HG03565 (cell line): ENCODE data around the gene TPX2.

Source experiments
- ATAC-seq: cut with Tn5 transposase; IDR thresholded peaks from one replicate; pipeline ENCODE4 v1.9.1; 2021; ENCODE audit warnings: mild to moderate bottlenecking, moderate library complexity; ENCODE audit not compliant: unreplicated experiment

TPX2 gene

DNA sequence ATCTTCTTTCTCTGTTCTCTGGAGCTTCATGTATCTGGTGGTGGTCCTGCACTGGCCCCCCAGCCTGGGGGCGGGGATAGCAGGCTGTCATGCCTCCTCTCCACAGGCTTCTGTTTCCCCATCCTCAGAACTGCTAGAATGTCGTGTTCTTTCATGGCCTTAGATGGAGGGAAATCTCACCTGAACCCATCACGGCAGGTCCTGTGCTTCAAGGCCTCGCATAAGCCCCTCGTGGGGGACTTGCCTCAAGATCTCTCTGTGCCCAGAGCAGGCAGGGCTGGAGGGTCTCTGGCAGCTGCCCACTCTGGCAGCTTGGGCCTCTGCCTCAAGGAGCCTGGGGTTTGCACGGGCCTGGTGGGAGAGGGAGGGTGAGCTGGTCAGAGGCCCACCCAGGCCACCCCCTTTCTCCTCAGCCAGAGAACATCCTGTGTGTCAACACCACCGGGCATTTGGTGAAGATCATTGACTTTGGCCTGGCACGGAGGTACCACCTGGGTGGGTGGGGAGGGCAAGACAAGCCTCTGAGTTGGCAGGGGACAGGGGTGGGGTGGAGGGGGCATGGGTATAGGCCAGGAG is 91.4 kb downstream of the TPX2 start:
- no peak for ATAC-seq

DNA sequence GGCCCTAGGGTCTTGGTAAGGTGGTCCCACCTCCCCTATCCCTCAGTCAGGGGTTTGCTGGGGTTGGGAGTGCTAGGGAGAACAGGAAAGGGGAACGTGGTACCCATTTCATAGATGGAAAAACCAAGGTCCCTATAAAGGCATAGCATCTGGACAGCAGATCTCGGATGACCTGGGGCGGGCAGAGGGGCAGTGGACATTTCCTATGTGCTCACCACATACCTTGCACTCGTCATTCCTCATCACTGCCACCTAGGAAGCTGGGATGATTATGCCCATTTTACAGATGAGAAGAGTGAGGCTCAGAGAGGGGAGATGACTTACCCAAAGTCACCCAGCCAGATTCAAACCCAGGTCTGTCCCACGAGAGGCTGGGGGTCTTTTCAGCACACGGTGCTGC is 92.1 kb downstream of the TPX2 start:
- no peak for ATAC-seq

DNA sequence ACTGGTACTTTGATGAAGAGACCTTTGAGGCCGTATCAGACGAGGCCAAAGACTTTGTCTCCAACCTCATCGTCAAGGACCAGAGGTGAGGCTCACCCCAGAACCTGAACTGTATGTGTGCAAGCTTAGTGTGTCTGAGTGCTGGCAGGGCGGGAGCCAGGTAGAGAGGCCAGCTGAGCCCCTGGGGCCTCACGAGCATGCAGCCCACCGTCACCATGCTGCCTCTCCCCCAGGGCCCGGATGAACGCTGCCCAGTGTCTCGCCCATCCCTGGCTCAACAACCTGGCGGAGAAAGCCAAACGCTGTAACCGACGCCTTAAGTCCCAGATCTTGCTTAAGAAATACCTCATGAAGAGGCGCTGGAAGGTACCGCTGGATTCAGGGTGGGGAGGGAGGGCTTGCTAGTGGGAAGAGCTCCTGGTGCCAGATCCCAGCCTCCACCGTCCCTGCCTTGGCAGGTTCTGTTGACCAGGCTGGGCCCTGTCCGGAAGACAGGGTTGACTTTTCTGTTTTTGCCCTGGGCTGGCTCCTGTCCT is 92.7 kb downstream of the TPX2 start:
- no peak for ATAC-seq

DNA sequence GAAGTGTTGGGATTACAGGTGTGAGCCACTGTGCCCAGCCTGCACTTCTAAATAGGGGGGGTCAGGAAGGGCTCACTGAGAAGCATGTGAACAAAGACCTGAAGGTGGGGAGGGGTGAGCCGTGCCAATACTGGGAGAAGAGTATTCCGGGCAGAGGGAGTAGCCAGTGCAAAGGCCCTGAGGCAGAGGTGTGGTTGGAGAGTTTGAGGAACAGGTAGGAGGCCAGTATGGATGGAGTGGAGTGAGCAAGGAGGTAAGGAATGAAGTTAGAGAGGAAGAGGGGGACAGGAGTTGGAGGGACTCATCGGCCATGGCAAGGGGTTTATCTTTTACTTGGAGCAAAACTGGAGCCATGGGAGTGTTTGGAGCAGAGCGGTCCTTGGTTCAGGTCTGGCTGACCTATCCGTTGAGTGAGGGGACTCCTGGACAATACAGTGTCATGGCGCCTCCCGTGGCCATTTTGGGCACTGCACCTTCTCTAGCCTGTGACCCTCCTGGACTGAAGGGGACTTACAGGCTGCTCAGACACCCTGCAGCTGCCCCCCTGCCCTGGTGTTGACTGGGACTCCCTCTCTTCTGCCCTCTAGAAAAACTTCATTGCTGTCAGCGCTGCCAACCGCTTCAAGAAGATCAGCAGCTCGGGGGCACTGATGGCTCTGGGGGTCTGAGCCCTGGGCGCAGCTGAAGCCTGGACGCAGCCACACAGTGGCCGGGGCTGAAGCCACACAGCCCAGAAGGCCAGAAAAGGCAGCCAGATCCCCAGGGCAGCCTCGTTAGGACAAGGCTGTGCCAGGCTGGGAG is 94.2 kb downstream of the TPX2 start:
- ATAC-seq, result no peak

DNA sequence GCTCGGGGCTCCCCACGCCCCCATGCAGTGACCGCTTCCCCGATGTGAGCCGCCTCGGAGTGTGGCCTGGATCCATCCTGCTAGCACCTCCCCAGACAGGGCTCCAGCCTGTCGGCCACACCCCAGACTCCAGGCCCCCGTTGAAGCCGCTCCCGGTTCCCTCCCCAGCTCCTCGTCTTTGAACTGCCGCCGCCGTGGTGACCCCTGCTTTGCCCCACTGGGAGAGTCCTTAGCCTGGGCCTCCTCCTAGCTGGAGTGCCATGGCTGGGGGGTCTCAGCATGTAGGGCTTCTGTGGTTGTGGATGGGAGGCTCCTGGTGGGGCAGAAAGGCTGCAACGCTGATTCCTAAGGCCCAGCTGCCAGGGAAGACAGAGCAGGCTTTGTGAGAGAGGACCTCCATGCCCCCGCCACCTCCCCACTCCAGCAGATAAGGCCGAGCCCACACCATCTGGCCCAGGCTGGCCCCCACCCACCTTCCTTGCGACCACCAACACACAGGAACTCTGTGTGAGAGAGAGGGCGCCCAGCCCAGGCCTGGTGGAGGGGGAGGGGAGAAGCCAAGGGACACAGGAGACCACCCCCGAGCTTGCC is 94.9 kb downstream of the TPX2 start:
- no peak for ATAC-seq

DNA sequence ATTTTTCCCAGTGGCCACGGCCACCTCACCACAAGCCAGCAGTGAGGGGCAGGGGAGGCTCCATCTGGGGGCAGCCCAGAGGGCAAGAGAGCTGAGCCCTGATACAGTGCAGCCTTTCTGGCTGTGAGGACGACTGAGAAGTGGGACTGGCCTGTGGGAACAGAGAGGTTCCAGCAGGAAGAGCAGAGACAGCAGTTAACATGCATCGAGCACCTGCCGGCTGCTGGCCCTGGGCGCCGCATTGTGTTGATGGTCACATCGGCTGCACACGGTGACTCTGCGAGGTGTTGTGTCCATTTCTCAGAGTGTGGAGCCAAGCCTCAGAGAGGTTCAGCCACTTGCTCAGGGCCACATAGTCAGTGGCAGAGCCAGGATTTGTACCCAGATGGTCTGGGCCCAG is 96.5 kb downstream of the TPX2 start:
- ATAC-seq, result no peak

DNA sequence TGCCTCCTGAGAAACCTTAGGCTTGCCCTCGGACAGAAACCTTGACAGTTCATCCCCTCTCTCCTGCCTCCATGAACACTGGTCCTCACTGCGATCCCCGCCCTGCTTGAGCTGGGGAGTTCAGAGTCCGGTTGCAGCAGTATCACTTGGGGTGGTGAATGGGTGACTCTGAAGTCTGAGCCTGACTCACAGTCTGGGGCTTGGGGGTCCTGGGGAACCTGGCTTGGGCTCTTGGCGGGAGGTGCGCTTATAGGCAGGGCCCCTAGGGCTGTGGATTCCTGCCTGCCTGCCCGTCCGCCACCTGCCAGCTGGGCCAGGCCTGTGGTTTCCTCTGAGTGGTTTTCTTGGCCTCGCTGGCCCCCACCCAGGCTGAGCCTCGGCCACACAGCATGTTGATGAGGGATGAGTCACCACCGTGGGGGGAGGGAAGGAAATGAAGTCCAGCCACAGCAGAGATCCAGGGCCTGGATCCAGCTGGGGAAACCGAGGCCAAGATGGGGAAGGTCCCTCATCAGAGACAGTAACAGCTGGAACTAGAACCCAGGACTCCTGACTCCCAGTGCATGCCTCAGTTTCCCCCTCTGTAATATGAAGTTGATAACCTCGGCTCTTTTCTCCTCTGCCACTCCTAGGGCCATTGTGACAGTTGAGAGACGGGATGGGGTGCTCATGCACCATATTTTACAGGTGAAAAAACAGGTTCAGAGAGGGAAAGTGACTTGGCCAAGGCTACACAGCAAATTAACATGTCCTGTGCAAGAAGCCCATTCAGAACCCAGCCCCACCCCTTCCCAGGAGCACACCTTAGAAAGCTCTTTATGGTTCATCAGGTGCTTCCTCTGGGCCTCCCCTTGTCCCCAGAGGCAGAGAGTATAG is 97.1 kb downstream of the TPX2 start:
- ATAC-seq, result peak; percentile 53

DNA sequence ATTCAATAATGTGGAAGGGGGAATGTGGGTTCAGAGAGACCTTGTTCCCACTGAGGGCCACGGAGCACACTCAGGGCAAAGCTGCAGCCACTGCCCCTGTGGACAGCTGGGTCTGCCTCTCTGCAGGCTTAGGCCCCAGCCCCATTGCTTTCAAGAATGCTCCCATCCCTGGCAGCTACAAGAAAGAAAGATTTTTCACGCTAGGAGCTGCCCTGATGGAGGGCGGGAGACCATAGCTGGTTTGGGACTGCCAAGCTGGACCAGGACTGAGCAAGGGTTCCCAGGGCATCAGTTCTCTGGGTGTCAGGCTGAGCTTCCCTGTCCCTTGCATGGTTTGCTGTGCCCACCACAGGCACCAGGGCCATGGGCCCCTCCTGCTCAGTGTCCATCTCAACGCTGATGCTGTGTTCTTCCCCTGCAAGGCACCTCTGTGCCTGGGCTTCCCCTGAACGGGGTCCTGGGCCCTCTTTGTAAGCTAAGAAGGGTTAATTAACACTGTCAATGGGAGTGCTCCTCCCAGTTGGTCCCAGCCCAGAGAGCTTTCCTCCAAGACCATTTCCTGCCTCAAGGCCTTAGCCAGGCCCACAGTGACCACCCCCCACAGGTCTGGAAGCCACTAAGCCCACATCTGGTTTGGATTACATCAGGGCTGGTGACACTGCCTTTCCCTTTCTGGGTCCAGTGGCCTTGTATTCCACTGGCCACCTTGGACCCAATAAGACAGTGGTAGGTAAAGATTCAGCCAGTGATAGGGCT is 97.9 kb downstream of the TPX2 start:
- ATAC-seq, result no peak

DNA sequence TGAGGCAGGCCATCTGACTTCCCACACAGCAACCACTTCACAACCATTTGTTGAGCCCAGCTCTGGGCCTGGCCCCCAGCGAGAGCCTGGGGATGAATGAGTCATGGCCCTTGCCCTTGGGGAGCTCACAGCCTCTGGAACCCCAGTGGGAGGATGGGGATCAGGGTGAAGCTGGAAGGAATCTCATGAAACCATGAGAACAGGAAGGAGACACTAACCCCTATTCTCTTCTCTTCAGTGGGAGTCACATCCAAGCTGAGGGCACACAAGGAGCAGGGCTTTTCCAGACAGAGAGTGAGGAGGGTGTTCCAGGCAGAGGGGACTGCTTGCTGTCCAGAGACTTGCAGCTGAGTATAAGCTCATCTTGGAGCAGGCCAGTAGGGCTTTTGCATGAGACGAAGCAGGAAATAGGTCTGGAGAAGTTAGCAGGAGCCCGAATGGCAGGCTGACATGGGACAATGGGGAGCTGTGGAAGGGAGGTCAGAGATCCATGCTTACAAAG is 98.9 kb downstream of the TPX2 start:
- ATAC-seq, result no peak

DNA sequence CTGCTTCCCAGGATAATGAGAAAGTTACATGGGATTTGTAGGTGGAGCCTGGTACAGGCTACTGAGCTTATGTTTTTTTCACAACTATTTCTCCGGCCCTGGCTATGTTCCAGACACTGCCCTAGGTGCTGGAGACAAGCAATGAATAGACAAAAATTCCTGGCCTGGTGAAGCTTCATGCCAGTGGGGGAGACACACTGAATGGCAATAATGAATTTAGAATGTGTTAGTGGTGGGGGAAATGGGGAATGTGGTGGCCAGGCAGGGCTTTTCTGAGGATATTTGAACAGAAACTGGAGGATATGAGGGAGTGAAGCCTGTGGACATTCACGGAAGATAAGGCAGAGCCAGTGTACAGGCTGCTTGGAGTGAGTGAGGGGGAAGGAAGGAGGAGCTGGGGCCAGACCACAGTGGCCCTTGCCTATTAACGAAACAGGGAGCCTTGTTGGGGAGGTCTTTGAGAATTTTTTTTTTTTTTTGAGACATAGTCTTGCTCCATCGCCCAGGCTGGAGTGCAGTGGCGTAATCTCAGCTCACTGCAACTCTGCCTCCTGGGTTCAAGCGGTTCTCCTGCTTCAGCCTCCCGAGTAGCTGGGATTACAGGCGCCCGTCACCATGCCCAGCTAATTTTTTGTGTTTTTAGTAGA is 99.7 kb downstream of the TPX2 start:
- ATAC-seq, result no peak

DNA sequence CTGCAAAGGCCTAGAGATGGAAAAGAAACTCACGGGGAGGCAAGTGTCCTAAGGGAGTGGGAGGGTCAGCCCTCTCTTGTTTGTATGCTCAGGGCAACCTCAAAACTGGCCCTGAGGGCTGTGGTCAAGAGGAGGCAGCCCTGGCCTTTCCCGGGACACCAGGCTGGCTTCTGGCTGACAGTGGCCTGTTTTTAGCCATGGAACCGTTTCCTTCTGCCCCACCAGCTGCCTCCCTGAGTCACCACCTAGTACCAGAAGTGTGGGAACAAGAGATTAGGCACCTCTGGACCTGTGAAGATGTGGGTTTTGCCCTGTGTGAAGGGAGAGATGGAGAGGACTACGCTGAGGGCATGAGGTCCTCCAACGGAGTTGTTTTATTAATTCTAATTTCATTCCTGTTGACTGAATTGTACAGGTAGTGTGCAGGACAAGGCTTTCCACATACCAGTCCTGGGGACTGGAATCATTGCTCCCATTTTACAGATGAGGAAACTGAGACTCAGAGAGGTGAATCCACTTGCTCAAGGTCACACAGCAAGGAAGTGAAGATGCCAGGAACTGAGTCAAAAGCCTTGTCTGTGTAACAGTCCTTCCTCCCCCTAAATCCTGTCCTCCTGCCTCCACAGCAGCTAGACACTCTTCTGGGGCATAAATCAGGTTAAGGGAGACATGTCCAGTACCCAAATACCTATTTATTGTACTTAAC is 100.8 kb downstream of the TPX2 start:
- no peak for ATAC-seq

DNA sequence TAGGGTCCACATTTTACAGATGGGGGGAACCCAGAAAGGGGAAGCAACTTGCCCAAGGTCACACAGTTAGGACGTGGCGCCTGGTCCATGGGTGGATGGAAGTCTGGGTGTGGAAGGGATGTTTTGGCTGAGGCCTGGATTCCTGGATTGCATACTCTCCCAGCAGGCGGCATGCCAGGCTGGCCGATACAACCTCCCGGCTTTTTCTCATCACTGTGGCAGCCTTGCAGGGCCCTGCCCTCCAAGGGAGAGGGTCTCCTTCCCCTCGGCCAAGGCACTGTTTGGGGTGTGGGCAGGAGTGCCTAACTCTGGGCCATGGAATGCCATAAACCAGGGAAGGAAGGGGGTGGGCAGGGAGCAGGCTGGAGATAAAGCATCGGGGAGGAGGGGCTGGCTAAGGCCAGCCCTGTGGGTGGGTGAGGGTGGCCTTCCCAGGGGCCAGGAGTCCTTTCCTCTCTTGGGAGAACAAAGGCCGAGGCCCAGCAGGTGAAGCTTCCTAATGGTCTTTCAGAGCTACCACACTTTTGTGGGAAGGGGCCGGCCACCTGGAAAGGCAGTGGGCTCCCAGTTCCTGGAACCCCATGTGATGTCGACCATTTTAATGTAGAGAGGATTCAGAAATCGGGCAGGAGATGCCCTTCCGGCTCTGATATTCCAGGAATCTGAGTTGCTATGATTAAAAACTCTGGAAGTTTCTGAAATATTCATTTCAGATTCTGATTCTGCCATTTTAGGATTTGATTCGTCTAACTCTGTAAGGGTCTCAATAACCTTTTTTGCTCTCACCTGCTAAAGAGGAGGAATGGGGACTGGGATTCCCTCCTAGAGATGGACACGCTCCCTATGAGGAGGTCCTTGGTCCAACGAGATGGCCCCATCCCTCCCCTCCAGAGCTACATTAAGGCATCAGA is 102.1 kb downstream of the TPX2 start:
- no peak for ATAC-seq

DNA sequence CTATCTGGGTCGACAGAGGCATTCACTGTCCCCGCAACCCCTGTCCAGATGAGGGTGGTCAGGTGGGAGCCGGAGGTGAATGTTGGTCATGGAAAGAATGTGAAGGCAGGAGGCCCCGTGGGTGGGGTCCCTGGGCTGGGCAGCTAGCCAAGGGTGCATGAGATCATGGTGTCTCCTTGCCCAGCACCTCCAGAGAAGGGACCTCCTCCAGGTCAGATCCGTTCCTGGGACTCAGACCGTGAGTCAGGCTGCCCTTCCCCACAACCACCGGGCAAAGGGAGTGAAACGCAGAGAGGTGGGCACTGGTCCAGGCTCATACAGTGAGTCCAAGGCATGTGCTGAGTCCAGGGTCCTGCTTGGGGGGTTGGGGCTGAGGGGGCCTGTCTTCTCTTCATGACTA is 102.8 kb downstream of the TPX2 start:
- no peak for ATAC-seq

DNA sequence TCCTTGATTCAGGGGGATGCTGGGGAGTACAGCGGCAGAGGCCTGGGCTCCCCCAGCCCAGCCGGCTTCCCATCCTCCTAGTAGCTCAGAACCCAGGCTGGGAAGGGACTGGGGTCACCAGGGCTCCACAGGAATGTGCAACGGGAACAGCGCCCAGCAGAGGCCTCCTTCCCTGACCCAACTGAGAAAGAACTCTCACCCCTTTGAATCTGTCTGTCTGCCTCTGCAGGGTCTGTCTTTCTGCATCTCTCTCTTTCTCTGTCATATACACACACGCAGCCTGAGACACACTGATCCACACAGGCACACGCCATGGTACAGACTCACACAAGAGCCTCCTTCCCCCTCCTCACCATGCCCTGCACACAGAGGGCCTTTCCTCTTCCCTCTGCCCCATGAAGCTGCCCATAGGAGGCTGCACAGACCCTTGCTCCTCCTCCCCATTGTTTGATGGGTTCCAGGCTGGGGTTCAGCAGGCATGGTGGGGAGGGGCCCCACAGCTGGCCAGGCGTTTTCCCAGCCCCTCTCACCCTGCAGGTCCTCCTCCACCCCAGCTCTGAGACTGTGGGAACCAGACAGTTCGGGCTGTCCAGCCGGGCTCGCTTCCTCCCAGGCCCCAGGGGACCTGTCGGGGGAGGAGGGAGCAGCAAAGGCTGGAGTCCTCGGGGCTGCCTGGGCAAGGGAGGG is 103.5 kb downstream of the TPX2 start:
- no peak for ATAC-seq

DNA sequence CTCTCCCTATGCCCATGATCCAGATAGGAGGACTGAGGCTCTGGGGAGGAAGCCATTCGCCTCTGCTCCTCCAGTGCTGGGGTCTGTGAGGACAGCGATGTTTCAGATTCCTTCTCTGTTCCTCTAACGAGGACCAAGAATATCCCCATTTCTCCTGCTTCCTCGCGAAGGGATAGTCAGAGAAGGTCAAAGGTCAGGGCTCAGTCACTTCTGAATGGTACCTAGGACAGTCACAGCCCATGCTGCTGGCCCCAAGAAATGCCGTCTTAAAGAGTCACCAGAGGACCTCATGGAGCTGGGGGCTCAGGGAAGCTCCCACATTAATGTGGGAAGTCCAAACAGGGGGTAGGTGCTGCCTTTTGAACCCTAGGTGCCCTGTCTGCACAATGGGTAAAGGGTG is 104.2 kb downstream of the TPX2 start:
- ATAC-seq, result no peak

DNA sequence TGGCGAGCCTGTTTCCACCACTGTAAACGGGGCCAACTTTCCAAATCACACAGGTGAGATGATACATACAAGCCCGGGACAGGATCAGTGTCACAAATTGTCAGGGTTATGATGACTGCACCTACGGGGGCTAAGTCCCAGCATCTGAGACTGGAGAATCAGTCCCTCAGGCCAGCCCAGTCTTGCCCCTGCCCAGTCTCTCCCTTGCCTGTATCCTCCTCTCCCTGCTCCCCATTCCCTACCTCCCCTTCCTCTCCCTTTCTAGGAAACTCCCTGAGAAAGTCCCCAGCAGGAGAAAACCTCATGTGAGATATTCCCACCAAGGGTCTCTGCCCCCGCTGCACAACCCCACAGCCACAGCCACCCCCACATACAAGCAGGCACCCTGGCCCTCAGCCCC is 104.8 kb downstream of the TPX2 start:
- no peak for ATAC-seq

DNA sequence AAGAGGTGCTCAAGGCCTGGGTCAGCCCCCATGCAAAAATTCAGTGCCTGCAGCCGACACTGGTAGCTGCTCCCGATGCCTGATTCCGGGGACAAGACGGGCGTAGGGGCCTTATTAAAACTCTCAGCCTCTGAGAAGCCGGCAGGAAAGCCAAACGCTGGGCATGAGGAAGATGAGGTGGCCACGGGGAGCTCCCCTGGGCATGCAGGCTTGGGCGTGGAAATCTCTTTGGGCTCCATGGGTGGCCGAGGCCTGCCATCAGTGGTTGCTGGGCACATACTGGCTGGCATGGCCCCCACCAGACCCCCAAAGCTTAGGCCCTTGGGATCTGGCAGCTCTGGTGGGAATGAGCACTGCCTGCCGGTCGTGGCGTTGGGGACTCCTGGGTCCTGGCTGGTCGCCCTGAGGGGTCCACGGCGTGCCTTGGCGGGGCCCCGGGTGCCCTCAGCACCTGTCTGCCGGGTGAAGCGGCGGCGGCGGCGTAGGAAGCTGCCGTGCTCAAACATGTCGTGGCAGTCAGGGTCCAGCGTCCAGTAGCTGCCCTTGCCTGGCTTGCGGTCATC is 105.7 kb downstream of the TPX2 start:
- no peak for ATAC-seq
